Mesenchymal stem cell (in vitro differentiated cells and primary cell): ENCODE measurements around the gene ZNF524.
A peak's percentile ranks its signal among the peaks of the same experiment; 100 is the strongest.
"Not testable (repeated sequence)": the region's sequence is repeated elsewhere in the genome, so short reads cannot be mapped to it uniquely, and the experiment has no call there.

Experiments used
- DNase-seq: peaks from one replicate; pipeline ENCODE4 v3.0.0-alpha.2; 2013
- H2AFZ ChIP-seq: one replicate; pipeline ENCODE4 v1.6.1; 2013; ENCODE audit warnings: low read depth, mild to moderate bottlenecking, control low read depth, inconsistent platforms, low read length, moderate library complexity
- H2AK5ac ChIP-seq: 2 replicates; pipeline ENCODE4 v1.6.1; 2013; ENCODE audit warnings: low read length, moderate library complexity, mild to moderate bottlenecking, inconsistent platforms; ENCODE audit not compliant: severe bottlenecking
- H2BK120ac ChIP-seq: one replicate; pipeline ENCODE4 v1.6.1; 2013; ENCODE audit warnings: low read depth, mild to moderate bottlenecking, inconsistent platforms, low read length, moderate library complexity
- H2BK12ac ChIP-seq, 2 experiments: one replicate each; pipeline ENCODE4 v1.6.1; 2013; ENCODE audit warnings: inconsistent platforms in 2 of 2, low read length in 2 of 2, mild to moderate bottlenecking in 2 of 2, moderate library complexity in 2 of 2, control low read depth in 1 of 2
- H2BK15ac ChIP-seq: one replicate; pipeline ENCODE4 v1.6.1; 2013; ENCODE audit warnings: mild to moderate bottlenecking, low read depth, inconsistent platforms; ENCODE audit not compliant: poor library complexity, severe bottlenecking
- H2BK5ac ChIP-seq: 2 replicates; pipeline ENCODE4 v1.6.1; 2013; ENCODE audit warnings: low read depth, mild to moderate bottlenecking, low read length, control low read depth, inconsistent platforms; ENCODE audit not compliant: poor library complexity, severe bottlenecking
- H3K14ac ChIP-seq, 2 experiments: one replicate each; pipeline ENCODE4 v1.6.1; 2013; ENCODE audit warnings: inconsistent platforms in 2 of 2, low read length in 2 of 2, control low read depth in 1 of 2, mild to moderate bottlenecking in 1 of 2, moderate library complexity in 1 of 2
- H3K18ac ChIP-seq, 2 experiments: one replicate each; pipeline ENCODE4 v1.6.1; 2013; ENCODE audit warnings: inconsistent platforms in 2 of 2, low read length in 2 of 2, control low read depth in 1 of 2, low read depth in 1 of 2, mild to moderate bottlenecking in 1 of 2
- H3K23ac ChIP-seq, 2 experiments: one replicate each; pipeline ENCODE4 v1.6.1; 2013; ENCODE audit warnings: inconsistent platforms in 2 of 2, low read length in 2 of 2, mild to moderate bottlenecking in 2 of 2, moderate library complexity in 2 of 2, control low read depth in 1 of 2
- H3K27ac ChIP-seq: 2 replicates; pipeline ENCODE4 v1.5.1; 2013; ENCODE audit warnings: mild to moderate bottlenecking, moderate library complexity, low read length, control low read depth, inconsistent platforms; ENCODE audit not compliant: poor library complexity, severe bottlenecking
- H3K27me3 ChIP-seq, 2 experiments: 2 replicates each; pipeline versions ENCODE4 v1.6.1 to v1.7.0; 2013; ENCODE audit warnings: low read length in 2 of 2, mild to moderate bottlenecking in 2 of 2, moderate library complexity in 2 of 2, control low read depth in 1 of 2, inconsistent platforms in 1 of 2; ENCODE audit not compliant: control insufficient read depth in 1 of 2, insufficient read depth in 1 of 2
- H3K36me3 ChIP-seq, 2 experiments: 2 replicates each; pipeline versions ENCODE4 v1.6.1 to v1.7.0; 2013; ENCODE audit warnings: low read length in 2 of 2, control low read depth in 1 of 2, inconsistent platforms in 1 of 2, low read depth in 1 of 2, mild to moderate bottlenecking in 1 of 2; ENCODE audit not compliant: insufficient read depth in 2 of 2, control insufficient read depth in 1 of 2
- H3K4ac ChIP-seq, 2 experiments: one replicate each; pipeline ENCODE4 v1.6.1; 2013; ENCODE audit warnings: inconsistent platforms in 2 of 2, low read length in 2 of 2, mild to moderate bottlenecking in 2 of 2, moderate library complexity in 2 of 2, control low read depth in 1 of 2, low read depth in 1 of 2
- H3K4me1 ChIP-seq: 2 replicates; pipeline ENCODE4 v1.6.1; 2013; ENCODE audit warnings: low read depth, low read length, control low read depth; ENCODE audit not compliant: control insufficient read depth, insufficient read depth
- H3K4me2 ChIP-seq: 2 replicates; pipeline ENCODE4 v1.6.1; 2013; ENCODE audit warnings: low read length, mild to moderate bottlenecking, inconsistent platforms; ENCODE audit not compliant: poor library complexity, severe bottlenecking
- H3K4me3 ChIP-seq, 2 experiments: 2 replicates each; pipeline versions ENCODE4 v1.5.1 to v1.7.0; 2013; ENCODE audit warnings: low read length in 2 of 2, mild to moderate bottlenecking in 2 of 2, control low read depth in 1 of 2, low read depth in 1 of 2; ENCODE audit not compliant: insufficient read depth in 1 of 2
- H3K79me1 ChIP-seq: replicated peaks from 2 replicates; pipeline ENCODE4 v1.6.1; 2013; ENCODE audit warnings: mild to moderate bottlenecking, control low read depth, low read length, inconsistent platforms; ENCODE audit not compliant: poor library complexity, severe bottlenecking
- H3K9ac ChIP-seq: 2 replicates; pipeline ENCODE4 v1.7.0; 2013; ENCODE audit warnings: mild to moderate bottlenecking, low read length, moderate library complexity
- H3K9me3 ChIP-seq: 2 replicates; pipeline ENCODE4 v1.7.0; 2013; ENCODE audit warnings: mild to moderate bottlenecking, low read length; ENCODE audit not compliant: control insufficient read depth
- H4K8ac ChIP-seq: one replicate; pipeline ENCODE4 v1.6.1; 2013; ENCODE audit warnings: inconsistent platforms, mild to moderate bottlenecking, low read length, moderate library complexity
- H4K91ac ChIP-seq: one replicate; pipeline ENCODE4 v1.6.1; 2013; ENCODE audit warnings: mild to moderate bottlenecking, low read length, inconsistent platforms
- WGBS: methylation state at CpG from one replicate; pipeline ENCODE4 v1.1.7; 2013; ENCODE audit warnings: mixed read lengths; 5-methylcytosine and 5-hydroxymethylcytosine counted together

ZNF524 gene

GRCh38 chr19:55563261-55563690 lies 36.8 kb upstream of the ZNF524 start:
- no peak overlapping the region for H2BK15ac ChIP-seq
- H2AK5ac ChIP-seq: peak overlapping the region; percentile 38
- peaks cover 3% of the 10 kb centered on the region for H3K4me1 ChIP-seq
- no peak overlapping the region for H3K4ac ChIP-seq
- 59% methylated on average over 12 of the region's 12 CpGs for WGBS
- H3K27ac ChIP-seq: no peak overlapping the region
- no peak for DNase-seq
- H4K91ac ChIP-seq: no peak overlapping the region
- no peak overlapping the region for H3K18ac ChIP-seq
- no peak overlapping the region for H3K9ac ChIP-seq
- no peak overlapping the region for H2BK5ac ChIP-seq
- no peak overlapping the region for H3K14ac ChIP-seq
- peak overlapping the region; percentile 60 for H4K8ac ChIP-seq
- no peak overlapping the region for H2AFZ ChIP-seq
- no peak overlapping the region for H3K23ac ChIP-seq
- no peaks in the 10 kb centered on the region for H3K79me1 ChIP-seq
- peak overlapping the region; percentile 49 for H2BK120ac ChIP-seq
- H3K4me3 ChIP-seq: peak overlapping the region in 1 of 2 experiments; percentile 36
- H3K9me3 ChIP-seq: peaks cover 7% of the 10 kb centered on the region
- peaks cover 3 to 26% of the 10 kb centered on the region in 2 experiments for H3K27me3 ChIP-seq
- H3K4me2 ChIP-seq: no peak overlapping the region
- H2BK12ac ChIP-seq: no peak overlapping the region
- H3K36me3 ChIP-seq: peaks cover 0 to 3% of the 10 kb centered on the region in 2 experiments

GRCh38 chr19:55566823-55567222 lies 33.3 kb upstream of the ZNF524 start:
- no peak overlapping the region for H3K4me3 ChIP-seq
- no peak overlapping the region for H3K9ac ChIP-seq
- H3K79me1 ChIP-seq: no peaks in the 10 kb centered on the region
- no peak overlapping the region for H2AK5ac ChIP-seq
- H3K14ac ChIP-seq: no peak overlapping the region
- H3K27ac ChIP-seq: no peak overlapping the region
- H3K9me3 ChIP-seq: peaks cover 8% of the 10 kb centered on the region
- no peak overlapping the region for H4K91ac ChIP-seq
- no peak overlapping the region for H2BK5ac ChIP-seq
- H4K8ac ChIP-seq: no peak overlapping the region
- DNase-seq: no peak
- no peak overlapping the region for H3K4ac ChIP-seq
- no peak overlapping the region for H2AFZ ChIP-seq
- no peak overlapping the region for H3K4me2 ChIP-seq
- H2BK12ac ChIP-seq: no peak overlapping the region
- H2BK120ac ChIP-seq: no peak overlapping the region
- 69% methylated on average over 8 of the region's 9 CpGs for WGBS
- H3K27me3 ChIP-seq: peaks cover 0 to 23% of the 10 kb centered on the region in 2 experiments
- no peak overlapping the region for H2BK15ac ChIP-seq
- H3K23ac ChIP-seq: no peak overlapping the region
- H3K4me1 ChIP-seq: peaks cover 3% of the 10 kb centered on the region
- no peak overlapping the region for H3K18ac ChIP-seq
- H3K36me3 ChIP-seq: peaks cover 0 to 2% of the 10 kb centered on the region in 2 experiments

DNA sequence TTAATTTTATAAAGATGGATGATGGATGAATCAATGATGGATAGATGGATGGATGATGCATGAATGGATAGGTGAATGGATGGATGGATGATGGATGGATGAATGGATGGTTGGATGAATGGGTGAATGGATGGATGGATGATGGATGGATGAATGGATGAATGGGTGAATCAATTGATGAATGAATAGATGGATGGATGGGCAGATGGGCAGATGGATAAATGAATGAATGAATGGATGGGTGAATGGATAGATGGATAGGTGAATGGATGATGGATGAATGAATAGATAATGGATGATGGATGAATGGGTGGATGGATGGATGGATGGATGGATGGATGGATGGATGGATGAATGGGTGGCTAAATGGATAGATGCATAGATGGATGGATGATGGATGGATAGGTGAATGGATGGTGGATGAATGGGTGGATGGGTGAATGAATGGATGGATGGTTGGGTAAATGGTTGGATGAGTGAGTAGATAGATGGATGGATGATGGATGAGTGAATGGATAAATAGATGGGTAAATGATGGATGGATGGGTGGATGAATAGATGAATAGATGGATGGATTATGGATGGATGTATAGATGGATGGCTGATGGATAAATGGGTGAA lies 32.3 kb upstream of the ZNF524 start:
- H2BK15ac ChIP-seq: no peak overlapping the region
- H3K27me3 ChIP-seq: peaks cover 0 to 23% of the 10 kb centered on the region in 2 experiments
- no peak overlapping the region for H2BK5ac ChIP-seq
- H3K14ac ChIP-seq: no peak overlapping the region
- H4K91ac ChIP-seq: no peak overlapping the region
- no peak overlapping the region for H3K27ac ChIP-seq
- no peak overlapping the region for H3K18ac ChIP-seq
- no peak overlapping the region for H2BK12ac ChIP-seq
- H3K4me3 ChIP-seq: no peak overlapping the region
- no peak overlapping the region for H3K9ac ChIP-seq
- no peak overlapping the region for H2BK120ac ChIP-seq
- peaks cover 8% of the 10 kb centered on the region for H3K9me3 ChIP-seq
- no peak for DNase-seq
- H3K4ac ChIP-seq: no peak overlapping the region
- H3K36me3 ChIP-seq: no peaks in the 10 kb centered on the region
- no peak overlapping the region for H2AFZ ChIP-seq
- no peak overlapping the region for H2AK5ac ChIP-seq
- no peak overlapping the region for H4K8ac ChIP-seq
- no peak overlapping the region for H3K23ac ChIP-seq
- peaks cover 3% of the 10 kb centered on the region for H3K4me1 ChIP-seq
- H3K79me1 ChIP-seq: no peaks in the 10 kb centered on the region
- no peak overlapping the region for H3K4me2 ChIP-seq

- not testable (repeated sequence) for H3K4me3 ChIP-seq, H2BK12ac ChIP-seq, H3K18ac ChIP-seq, H4K91ac ChIP-seq, H3K4me1 ChIP-seq, H2AK5ac ChIP-seq, H2AFZ ChIP-seq, DNase-seq, H3K27ac ChIP-seq, H3K9me3 ChIP-seq, H3K23ac ChIP-seq, H2BK120ac ChIP-seq, H3K4me2 ChIP-seq, H3K79me1 ChIP-seq, H3K4ac ChIP-seq, H3K36me3 ChIP-seq, H3K9ac ChIP-seq, H4K8ac ChIP-seq, H2BK15ac ChIP-seq, H2BK5ac ChIP-seq, H3K14ac ChIP-seq
- peaks cover 0 to 16% of the 10 kb centered on the region in 2 experiments for H3K27me3 ChIP-seq
- WGBS: 88% methylated on average over 5 of the region's 5 CpGs
These were observed 30.6 kb upstream of the ZNF524 start for GRCh38 chr19:55569477-55569876.
